ENCODE data around the gene TAOK3.
"Not testable (repeated sequence)": the region's sequence is repeated elsewhere in the genome, so short reads cannot be mapped to it uniquely, and the experiment has no call there.

TAOK3 gene

DNA sequence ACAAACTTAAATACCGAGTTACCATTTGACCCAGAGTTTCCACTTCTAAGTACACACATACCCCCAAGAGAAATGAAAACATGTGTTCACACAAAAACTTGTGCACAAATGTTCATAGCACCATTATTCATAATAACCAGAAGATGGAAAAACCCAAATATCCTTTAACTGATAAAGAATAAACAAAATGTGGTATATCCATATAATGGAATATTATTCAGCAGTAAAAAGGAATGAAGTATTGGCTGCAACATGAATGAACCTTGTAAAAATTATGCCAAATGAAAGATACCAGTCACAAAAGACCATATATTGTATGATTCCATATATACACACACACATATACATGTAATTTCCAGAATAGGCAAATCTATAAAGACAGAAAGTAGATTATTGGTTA, 116.4 kb downstream of the TAOK3 start:
- DNase-seq (ENCODE audit: low read depth) = no peak
- no peak overlapping the region for H3K4me3 ChIP-seq (ENCODE audit: low read length)
- TF ChIP-seq, protein P1, sequence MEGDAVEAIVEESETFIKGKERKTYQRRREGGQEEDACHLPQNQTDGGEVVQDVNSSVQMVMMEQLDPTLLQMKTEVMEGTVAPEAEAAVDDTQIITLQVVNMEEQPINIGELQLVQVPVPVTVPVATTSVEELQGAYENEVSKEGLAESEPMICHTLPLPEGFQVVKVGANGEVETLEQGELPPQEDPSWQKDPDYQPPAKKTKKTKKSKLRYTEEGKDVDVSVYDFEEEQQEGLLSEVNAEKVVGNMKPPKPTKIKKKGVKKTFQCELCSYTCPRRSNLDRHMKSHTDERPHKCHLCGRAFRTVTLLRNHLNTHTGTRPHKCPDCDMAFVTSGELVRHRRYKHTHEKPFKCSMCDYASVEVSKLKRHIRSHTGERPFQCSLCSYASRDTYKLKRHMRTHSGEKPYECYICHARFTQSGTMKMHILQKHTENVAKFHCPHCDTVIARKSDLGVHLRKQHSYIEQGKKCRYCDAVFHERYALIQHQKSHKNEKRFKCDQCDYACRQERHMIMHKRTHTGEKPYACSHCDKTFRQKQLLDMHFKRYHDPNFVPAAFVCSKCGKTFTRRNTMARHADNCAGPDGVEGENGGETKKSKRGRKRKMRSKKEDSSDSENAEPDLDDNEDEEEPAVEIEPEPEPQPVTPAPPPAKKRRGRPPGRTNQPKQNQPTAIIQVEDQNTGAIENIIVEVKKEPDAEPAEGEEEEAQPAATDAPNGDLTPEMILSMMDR (conservative IDR thresholded peaks at IDR 0.05; ENCODE audit: low read depth, low read length) = no peak

DNA sequence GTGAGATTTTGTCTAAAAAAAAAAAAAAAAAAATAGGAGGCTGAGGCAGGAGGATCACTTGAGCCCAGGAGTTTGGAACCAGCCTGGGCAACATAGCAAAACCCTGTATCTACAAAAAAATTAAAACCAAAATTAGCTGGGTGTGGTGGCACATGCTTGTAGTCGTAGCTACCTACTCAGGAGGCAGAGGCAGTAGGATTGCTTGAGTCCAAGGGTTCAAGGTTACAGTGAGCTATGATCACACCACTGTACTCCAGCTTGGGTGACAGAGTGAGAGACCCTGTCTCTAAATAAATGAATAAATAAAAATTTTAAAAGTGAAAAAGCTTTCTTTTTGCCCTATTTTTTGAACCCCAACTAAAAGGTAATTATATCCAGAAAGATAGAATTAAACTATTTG, 123.2 kb downstream of the TAOK3 start:
- DNase-seq (ENCODE audit: low read depth) = no peak
- H3K4me3 ChIP-seq (ENCODE audit: low read length) = no peak overlapping the region
- TF ChIP-seq, protein P1 (conservative IDR thresholded peaks at IDR 0.05; ENCODE audit: low read depth, low read length) = no peak

DNA sequence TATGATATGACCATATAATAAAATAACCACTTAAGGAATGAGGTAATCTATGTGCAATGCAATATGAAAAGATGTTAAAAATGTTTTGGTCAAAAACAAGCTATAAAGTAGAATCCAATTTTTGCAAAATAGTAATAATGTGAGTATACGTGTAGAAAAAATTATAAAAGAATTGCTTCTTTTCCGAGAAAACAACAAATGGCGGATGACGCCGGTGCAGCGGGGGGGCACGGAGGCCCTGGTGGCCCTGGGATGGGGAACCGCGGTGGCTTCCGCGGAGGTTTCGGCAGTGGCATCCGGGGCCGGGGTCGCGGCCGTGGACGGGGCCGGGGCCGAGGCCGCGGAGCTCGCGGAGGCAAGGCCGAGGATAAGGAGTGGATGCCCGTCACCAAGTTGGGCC, 126.8 kb downstream of the TAOK3 start:
- H3K4me3 ChIP-seq (ENCODE audit: low read length); DNase-seq (ENCODE audit: low read depth): not testable (repeated sequence)

DNA sequence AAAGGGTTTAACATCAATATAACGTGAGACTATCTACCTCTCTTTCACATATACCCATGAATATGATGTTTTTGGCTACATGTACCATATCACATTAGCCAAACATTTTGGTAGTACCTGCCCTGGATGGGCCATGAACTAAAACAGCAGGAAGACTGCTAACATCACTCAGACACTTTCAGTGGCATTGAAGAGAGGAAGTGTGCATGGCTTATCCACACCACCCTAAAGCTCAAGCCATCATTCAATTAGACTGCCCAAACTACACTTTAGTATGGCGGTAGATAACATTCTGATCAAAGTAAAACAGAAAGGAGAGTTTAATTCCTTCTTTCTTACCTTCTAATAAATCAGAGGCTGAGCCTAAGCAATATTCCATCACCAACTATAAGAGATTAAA, 133.8 kb downstream of the TAOK3 start:
- TF ChIP-seq, protein P1 (conservative IDR thresholded peaks at IDR 0.05; ENCODE audit: low read depth, low read length) = no peak
- H3K4me3 ChIP-seq (ENCODE audit: low read length) = no peak overlapping the region
- no peak for DNase-seq (ENCODE audit: low read depth)

DNA sequence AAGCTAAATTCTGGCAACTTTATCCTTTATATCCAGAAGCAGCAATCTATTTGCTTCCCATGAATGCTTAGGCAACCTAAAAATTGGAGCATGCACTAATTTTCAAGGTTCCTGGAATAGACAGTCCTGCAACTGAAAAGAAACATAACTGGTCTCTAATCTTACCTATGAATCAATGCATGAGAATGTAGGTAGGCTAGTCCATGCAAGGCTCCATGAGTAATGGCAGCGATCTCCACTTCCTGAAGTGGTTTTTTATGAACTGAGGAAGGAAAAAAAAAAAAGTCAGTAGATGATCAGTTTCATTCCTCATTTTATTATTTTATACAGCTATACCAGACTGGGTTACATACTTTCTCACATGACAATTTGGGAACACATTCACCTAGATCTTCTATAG, 134.8 kb downstream of the TAOK3 start:
- DNase-seq (ENCODE audit: low read depth) = no peak
- TF ChIP-seq, protein P1 (conservative IDR thresholded peaks at IDR 0.05; ENCODE audit: low read depth, low read length) = no peak
- no peak overlapping the region for H3K4me3 ChIP-seq (ENCODE audit: low read length)

DNA sequence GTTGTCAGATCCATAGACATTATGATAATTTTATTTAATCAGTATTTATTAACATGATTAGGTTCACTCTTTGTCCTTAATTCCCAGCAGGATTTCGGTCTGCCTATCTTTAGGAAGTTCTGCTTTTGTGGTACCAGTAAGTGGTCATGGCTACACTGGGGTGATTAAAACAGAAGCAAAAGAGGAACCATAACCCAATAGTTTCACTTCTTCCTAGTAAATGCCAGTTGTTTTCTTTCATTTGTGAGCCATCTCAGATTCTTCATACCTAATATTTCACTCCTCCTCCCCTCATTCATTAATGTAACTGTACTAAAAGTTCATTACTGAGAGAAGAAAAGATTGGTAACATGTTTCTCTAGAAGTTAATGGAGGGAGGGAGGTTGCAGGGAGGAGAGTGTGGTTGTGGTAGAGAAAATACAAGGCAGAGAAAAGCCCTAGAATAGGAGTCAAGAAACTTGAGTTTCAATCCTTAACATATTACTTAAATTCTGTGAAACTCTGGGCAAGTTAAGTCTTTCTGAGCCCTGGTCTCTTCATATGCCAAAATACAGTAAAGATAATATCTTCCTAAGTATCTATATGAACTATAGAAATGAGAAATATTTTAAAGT, 135.5 kb downstream of the TAOK3 start:
- H3K4me3 ChIP-seq (ENCODE audit: low read length) = no peak overlapping the region
- no peak for DNase-seq (ENCODE audit: low read depth)
- TF ChIP-seq, protein P1 (conservative IDR thresholded peaks at IDR 0.05; ENCODE audit: low read depth, low read length) = no peak

DNA sequence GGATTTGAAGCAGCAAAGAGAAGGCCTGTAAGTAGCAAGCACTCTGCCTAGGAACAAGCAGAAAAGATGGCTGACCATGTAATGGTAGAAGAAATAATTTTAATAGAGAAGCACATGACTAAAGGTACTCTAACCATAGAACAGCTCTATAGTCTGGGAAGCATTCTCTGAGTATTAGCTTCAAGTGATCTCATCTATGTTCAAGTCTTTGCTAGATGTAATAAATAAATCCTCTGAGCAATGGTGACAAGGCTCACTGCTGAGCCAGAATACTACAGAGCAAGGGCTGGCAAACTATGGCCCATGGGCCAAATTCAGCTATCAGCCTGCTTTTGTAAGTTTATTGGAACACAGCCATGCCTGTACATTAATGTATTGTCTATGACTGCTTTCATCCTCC, 152.0 kb downstream of the TAOK3 start:
- H3K4me3 ChIP-seq (ENCODE audit: low read length) = no peak overlapping the region
- TF ChIP-seq, protein P1 (conservative IDR thresholded peaks at IDR 0.05; ENCODE audit: low read depth, low read length) = no peak
- no peak for DNase-seq (ENCODE audit: low read depth)

DNA sequence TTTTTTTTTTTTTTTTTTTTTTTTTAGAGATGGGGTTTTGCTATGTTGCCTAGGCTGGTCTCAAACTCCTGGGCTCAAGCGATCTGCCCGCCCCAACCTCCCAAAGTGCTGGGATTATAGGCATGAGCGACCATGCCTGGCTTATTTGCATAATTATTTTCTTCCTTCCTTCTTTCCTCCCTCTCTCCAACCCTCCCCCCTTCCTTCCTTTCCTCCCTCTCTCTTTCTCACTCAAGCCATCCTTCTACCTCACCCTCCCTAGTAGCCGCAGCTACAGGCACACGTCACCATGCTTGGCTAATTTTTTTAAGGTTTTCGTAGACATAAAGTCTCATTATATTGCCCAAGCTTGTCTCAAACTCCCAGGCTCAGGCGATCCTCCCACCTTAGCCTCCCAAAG, 152.9 kb downstream of the TAOK3 start:
- H3K4me3 ChIP-seq (ENCODE audit: low read length) = no peak overlapping the region
- DNase-seq (ENCODE audit: low read depth) = no peak
- TF ChIP-seq, protein P1 (conservative IDR thresholded peaks at IDR 0.05; ENCODE audit: low read depth, low read length) = no peak

Data from retinal pigment epithelial cell (primary cell).